HepG2 (cell line): ENCODE measurements around the gene SREBF1. TPM values are rescaled to one million over a fixed set of nuclear protein-coding genes. Genes with fewer than 3 reads are reported as not detected.

Experiments used
- ARNTL ChIP-seq: sonication (generic); formaldehyde crosslinking; IDR thresholded peaks from 2 replicates; pipeline ENCODE4 v1.4.0; 2020; ENCODE audit warnings: mild to moderate bottlenecking, missing genetic modification reagents
- CEBPZ ChIP-seq: IDR thresholded peaks from 2 replicates; pipeline ENCODE4 v1.6.1; 2012; ENCODE audit warnings: low read length, improper control_type of control experiment
- CREM ChIP-seq, 2 experiments: sonication (generic) in 1 of 2; formaldehyde crosslinking in 1 of 2; IDR thresholded peaks; 2 replicates each; pipeline versions ENCODE4 v1.4.0 to v1.6.1; 2016 to 2020; ENCODE audit warnings: antibody characterized with exemption in 1 of 2, mild to moderate bottlenecking in 1 of 2, missing genetic modification reagents in 1 of 2
- FOXA3 ChIP-seq: IDR thresholded peaks from 2 replicates; pipeline ENCODE4 v1.6.1; 2016; ENCODE audit warnings: missing genetic modification reagents, missing compliant biosample characterization
- HOXA5 ChIP-seq: sonication (generic); formaldehyde crosslinking; IDR thresholded peaks from 2 replicates; pipeline ENCODE4 v1.4.0; 2020; ENCODE audit warnings: missing genetic modification reagents
- IRF2 ChIP-seq: IDR thresholded peaks from 2 replicates; pipeline ENCODE4 v1.6.1; 2018; ENCODE audit warnings: missing genetic modification reagents, missing compliant biosample characterization
- LCORL ChIP-seq, 2 experiments: fragments of 450-650 bp in 1 of 2; sonication (generic) in 1 of 2; formaldehyde crosslinking in 1 of 2; IDR thresholded peaks; 2 replicates each; pipeline versions ENCODE4 v1.5.0 to v1.6.1; 2017 to 2020; ENCODE audit warnings: antibody characterized with exemption in 1 of 2, missing genetic modification reagents in 1 of 2
- PAXIP1 ChIP-seq: sonication (generic); formaldehyde crosslinking; conservative IDR thresholded peaks from 2 replicates; pipeline ENCODE4 v1.4.0; 2020; ENCODE audit warnings: mild to moderate bottlenecking, missing genetic modification reagents, moderate library complexity
- PBX2 ChIP-seq: IDR thresholded peaks from 2 replicates; pipeline ENCODE4 v1.6.1; 2016; ENCODE audit warnings: control low read depth
- PHF5A ChIP-seq: IDR thresholded peaks from one replicate; pipeline ENCODE4 v1.6.1; 2018; ENCODE audit warnings: low read depth, missing genetic modification reagents; ENCODE audit not compliant: unreplicated experiment
- POLR2A ChIP-seq, 2 experiments: IDR thresholded peaks; 2 replicates each; pipeline ENCODE4 v1.6.1; 2011; ENCODE audit warnings: low read depth in 2 of 2, low read length in 2 of 2, mild to moderate bottlenecking in 1 of 2, moderate library complexity in 1 of 2; ENCODE audit not compliant: insufficient read depth in 1 of 2
- RAD51 ChIP-seq: fragments of 450-650 bp; IDR thresholded peaks from 2 replicates; pipeline ENCODE4 v1.6.1; 2016; ENCODE audit warnings: borderline replicate concordance
- RARG ChIP-seq: sonication (generic); formaldehyde crosslinking; IDR thresholded peaks from 2 replicates; pipeline ENCODE4 v1.4.0; 2020; ENCODE audit warnings: low read depth, mild to moderate bottlenecking, missing genetic modification reagents
- SOX5 ChIP-seq: IDR thresholded peaks from 2 replicates; pipeline ENCODE4 v1.6.1; 2016; ENCODE audit warnings: borderline replicate concordance
- ZBED4 ChIP-seq: sonication (generic); formaldehyde crosslinking; IDR thresholded peaks from 2 replicates; pipeline ENCODE4 v1.4.0; 2020; ENCODE audit warnings: missing genetic modification reagents, borderline replicate concordance
- ZNF354B ChIP-seq: sonication (generic); formaldehyde crosslinking; IDR thresholded peaks from 2 replicates; pipeline ENCODE4 v1.8.0; 2022; ENCODE audit warnings: mild to moderate bottlenecking, missing genetic modification reagents
- ZNF572 ChIP-seq: sonication (generic); formaldehyde crosslinking; IDR thresholded peaks from 2 replicates; pipeline ENCODE4 v1.5.1; 2020; ENCODE audit warnings: mild to moderate bottlenecking, missing genetic modification reagents
- ZNF703 ChIP-seq: sonication (generic); formaldehyde crosslinking; IDR thresholded peaks from 2 replicates; pipeline ENCODE4 v1.5.1; 2020; ENCODE audit warnings: missing genetic modification reagents, mild to moderate bottlenecking, moderate library complexity, borderline replicate concordance
- ZNF773 ChIP-seq: sonication (generic); formaldehyde crosslinking; IDR thresholded peaks from 2 replicates; pipeline ENCODE4 v1.4.0; 2020; ENCODE audit warnings: missing genetic modification reagents, borderline replicate concordance
- polyA plus RNA-seq, 8 experiments: library from polyadenylated mRNA; depleted of rRNA in 3 of 8; stranded (reverse) in 7 of 8; unstranded in 1 of 8; fragments of >200 nt; fragmentation: Illumina TruSeq in 4 of 8; extraction: Trizol in 4 of 8; gene quantifications; 2 replicates each; pipeline versions ENCODE4 v1.2.1 to v1.2.3, GENCODE V29; 2011 to 2016; ENCODE audit warnings: low read depth in 4 of 8, missing spikeins in 1 of 8, mixed read lengths in 1 of 8; ENCODE audit not compliant: insufficient read depth in 1 of 8
- total RNA-seq, 5 experiments: library from RNA; depleted of rRNA; stranded (reverse); fragments of >200 nt; fragmentation: Illumina TruSeq; extraction: Trizol; gene quantifications; 2 replicates each; pipeline ENCODE4 v1.2.3, GENCODE V29; 2016; ENCODE audit warnings: low read depth in 1 of 5

Gene SREBF1
- total and polyA plus RNA-seq, 2 of the 13 experiments (the other 11 are each of a cell fraction or from before 2014, with no cell fraction given) = 34.3 to 38.0 TPM

- no peak for TF ChIP-seq ZBED4 (CRISPR knock-in tag)
- 0 out of 2 replicates have a peak, but pooled peaks have one; percentile 36 for TF ChIP-seq PAXIP1
- TF ChIP-seq ZNF773 (CRISPR knock-in tag) = no peak
- no peak for TF ChIP-seq CEBPZ
- TF ChIP-seq PBX2 (CRISPR knock-in tag) = peak; percentile 21; the same call in 1 of the 2 replicates
- no peak for TF ChIP-seq RARG
- TF ChIP-seq ZNF703 (CRISPR knock-in tag) = no peak
- TF ChIP-seq POLR2A (IDR thresholded peaks at IDR 0.05; ENCODE audit: insufficient read depth in 1 of 2, low read depth in 2 of 2, low read length in 2 of 2) = no peak
- peak; percentile 57; the same call in 1 of the 2 replicates for TF ChIP-seq FOXA3 (CRISPR knock-in tag)
- TF ChIP-seq SOX5 = peak; percentile 61; the same call in 1 of the 2 replicates
- 0 out of 2 replicates have a peak, but pooled peaks have one; percentile 58 for TF ChIP-seq HOXA5
- peak; percentile 22; the same call in 1 of the 2 replicates for TF ChIP-seq CREM (IDR thresholded peaks at IDR 0.05)
- no peak for TF ChIP-seq CREM (CRISPR knock-in tag; IDR thresholded peaks at IDR 0.05)
- TF ChIP-seq ZNF354B (CRISPR knock-in tag) = no peak
- TF ChIP-seq IRF2 (CRISPR knock-in tag) = no peak
- no peak for TF ChIP-seq PHF5A
- TF ChIP-seq ZNF572 = no peak
- no peak for TF ChIP-seq ARNTL
- TF ChIP-seq RAD51 = no peak
- TF ChIP-seq LCORL (IDR thresholded peaks at IDR 0.05) = no peak
- TF ChIP-seq LCORL (CRISPR knock-in tag; IDR thresholded peaks at IDR 0.05) = no peak
Observed at GRCh38 chr17:17865035-17865434, 28.2 kb upstream of the SREBF1 start (continued).
